Fibroblast of skin of right biceps (primary cell): ENCODE data around the gene NUP188.
"Not testable (repeated sequence)": the region's sequence is repeated elsewhere in the genome, so short reads cannot be mapped to it uniquely, and the experiment has no call there.

Experiments
- DNase-seq: peaks from one replicate; pipeline ENCODE4 v3.0.0-alpha.2; 2013

NUP188 gene

GRCh38 chr9:129030191-129030590 is 82.7 kb downstream of the NUP188 start:
- no peak for DNase-seq

DNA sequence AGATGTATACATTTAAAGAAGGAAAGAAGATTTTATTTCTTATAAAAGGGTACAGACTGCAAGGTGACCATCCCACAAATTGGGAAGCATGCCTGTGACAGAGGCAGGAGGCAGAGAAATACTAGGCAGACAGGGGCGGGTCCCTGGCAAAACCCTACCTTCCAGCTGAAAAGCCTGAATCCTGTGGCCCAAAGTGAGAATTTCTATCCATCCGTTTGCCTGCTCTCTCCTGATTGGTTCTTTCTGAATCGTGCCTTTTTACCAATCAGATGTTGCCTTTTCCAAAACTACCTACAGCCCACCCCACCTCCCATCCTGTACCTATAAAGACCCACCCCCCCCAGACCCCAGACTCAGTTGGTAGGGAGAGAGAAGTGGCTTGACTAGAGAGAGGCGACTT is 84.0 kb downstream of the NUP188 start:
- DNase-seq: no peak

GRCh38 chr9:129032541-129033159 is 85.2 kb downstream of the NUP188 start:
- DNase-seq: no peak

DNA sequence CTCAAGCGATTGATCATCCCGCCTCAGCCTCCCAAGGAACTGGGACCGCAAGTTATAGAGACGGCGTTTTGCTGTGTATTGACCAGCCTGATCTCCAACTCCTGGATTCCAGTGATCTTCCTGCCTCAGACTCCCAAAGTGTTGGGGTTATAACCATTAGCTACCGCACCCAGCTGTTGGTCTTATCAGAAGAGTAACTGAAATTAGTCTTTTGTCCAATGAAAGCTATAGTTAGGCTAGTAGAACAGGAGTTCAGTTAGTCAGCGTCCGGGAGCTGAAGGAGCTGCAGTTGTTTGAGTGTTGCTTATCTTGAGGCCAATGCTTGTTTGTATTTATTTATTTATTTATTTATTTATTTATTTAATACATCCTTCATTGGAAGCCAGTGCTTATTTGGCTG is 85.7 kb downstream of the NUP188 start:
- no peak for DNase-seq

DNA sequence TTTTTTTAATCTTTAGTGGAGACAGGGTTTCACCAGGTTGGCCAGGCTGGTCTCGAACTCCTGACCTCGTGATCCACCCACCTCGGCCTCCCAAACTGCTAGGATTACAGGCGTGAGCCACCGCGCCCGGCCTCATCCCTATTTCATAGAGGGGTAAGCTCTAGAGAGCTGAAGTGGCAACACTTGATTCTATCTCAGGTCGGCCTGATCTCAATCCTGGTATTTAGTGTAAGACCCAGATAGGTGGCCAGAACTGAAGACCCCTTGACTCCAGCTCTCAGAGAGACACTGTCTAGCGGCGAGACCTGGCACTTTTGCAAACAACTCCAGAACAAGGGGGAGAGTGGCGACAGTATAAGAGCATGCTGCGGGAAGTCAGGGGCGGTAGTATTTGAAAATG is 88.3 kb downstream of the NUP188 start:
- DNase-seq: not testable (repeated sequence)

GRCh38 chr9:129036241-129036922 is 88.9 kb downstream of the NUP188 start, which contains the start of gene MIGA2:
Gene MIGA2 (plus strand): TSS chr9:129036626. CDS start chr9:129040595, 3,969 bp downstream.
- peak; percentile 99 for DNase-seq

DNA sequence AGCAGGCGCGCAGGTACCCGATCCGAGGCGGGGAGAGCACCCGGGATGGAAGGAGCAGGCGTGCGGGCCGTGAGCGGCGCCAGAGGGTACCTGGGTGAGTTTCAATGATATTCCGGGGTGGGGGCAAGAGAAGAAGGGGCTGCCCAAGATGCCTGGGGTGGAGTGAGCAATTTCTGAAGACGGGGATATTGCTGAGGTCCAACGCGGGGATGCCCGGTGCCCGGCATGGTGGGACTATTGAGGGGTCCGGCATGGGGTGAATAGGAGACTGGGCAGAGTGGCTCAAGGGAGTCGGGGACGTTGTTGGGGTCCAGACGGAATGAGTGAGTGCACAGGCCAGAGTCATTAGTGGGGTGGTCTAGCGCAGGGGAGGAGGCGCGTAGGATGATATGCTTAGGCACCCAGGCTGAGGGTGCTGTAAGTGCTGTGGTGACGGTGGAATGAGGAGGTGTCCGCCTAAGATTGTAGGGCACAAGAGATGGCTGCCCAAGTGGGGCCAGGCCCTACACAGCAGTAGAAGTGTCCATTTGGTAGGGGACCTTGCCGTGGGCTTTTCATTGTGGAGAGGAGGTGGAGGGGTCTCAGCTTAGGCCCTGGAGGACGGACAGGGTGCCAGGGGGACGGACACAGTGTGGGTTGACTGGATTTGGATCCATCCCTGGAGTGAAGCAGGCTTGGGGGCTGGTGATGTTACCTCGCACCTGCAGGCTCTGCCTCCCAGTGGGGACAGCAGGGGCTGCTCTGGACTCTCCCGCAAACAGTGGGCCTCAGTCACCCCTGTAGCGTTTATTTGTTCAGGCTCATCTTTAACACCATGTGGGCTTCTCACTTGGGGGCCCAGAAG is 89.6 kb downstream of the NUP188 start:
- no peak for DNase-seq

- no peak for DNase-seq
These were observed 90.2 kb downstream of the NUP188 start for GRCh38 chr9:129037767-129038098.

- no peak for DNase-seq
These were observed 90.8 kb downstream of the NUP188 start for GRCh38 chr9:129038109-129038852.

- DNase-seq: no peak
These were observed 92.7 kb downstream of the NUP188 start for GRCh38 chr9:129040113-129040643.

DNA sequence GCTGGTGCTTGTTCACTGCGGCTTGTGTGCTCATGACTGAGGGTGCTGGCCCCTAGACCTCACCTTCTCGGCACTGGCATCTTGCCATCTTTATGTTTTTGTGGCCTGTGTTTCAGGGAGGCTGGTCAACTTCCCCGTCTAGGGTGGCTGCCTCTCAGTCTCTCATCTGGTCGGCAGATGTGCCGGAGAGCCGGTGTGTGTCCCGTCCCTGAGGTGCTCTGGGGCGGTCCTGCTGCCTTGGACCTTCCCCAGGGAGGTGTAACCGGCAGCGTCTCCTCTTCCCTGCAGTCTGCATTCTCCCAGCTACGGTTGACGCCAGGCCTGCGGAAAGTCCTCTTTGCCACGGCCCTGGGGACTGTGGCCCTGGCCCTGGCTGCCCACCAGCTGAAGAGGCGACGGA is 94.5 kb downstream of the NUP188 start:
- DNase-seq: no peak

DNA sequence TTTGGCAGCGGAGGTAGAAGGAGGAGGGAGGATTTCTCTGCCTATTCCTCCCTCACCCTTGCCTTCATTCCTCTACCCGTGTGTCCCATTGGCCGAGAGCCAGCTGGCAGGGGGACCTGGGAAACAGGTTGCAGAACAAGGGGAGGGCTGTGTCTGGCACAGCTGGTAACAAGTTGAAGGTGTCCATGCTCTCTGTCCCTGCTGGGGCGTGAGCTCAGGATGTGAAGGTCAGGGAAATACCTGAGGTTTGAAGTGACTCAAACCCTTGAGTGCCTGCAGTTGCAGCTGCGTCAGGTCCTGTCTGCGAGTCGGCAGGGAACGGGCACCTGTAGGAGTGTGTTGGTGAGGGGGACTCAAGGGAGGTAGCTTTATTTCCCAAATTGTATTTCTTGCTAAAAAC is 105.1 kb downstream of the NUP188 start:
- DNase-seq: no peak

- DNase-seq: no peak
These were observed 105.5 kb downstream of the NUP188 start for GRCh38 chr9:129053020-129053419.

DNA sequence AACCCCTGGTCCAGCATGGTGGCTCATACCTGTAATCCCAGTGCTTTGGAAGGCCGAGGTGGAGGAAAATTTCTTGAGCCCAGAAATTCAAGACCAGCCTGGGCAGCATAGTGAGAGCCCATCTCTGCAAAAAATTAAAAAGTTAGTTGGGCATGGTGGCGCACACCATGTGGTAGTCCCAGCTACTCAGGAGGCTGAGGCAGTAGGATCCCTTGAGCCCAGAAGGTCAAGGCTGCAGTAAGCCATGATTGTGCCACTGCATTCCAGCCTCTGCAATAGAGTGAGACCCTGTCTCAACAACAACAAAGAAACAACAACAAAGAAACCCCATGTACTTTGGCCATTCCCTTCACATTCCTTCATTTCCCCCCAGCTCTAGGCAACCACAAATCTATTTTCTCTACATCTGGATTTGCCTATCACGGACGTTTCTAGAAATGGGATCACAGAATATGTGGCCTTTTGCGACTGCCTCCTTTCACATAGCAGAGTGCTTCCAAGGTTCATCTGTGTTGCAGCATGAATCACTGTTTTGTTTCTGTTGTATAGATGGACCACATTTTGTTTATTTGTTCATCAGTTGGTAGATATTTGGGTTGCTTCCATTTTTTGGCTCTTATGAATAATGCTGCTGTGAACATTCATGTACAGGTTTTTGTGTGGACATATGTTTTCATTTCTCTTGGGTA is 106.8 kb downstream of the NUP188 start:
- no peak for DNase-seq
